Measurements from ENCODE around the gene B3GALT2.

The B3GALT2 gene

DNA sequence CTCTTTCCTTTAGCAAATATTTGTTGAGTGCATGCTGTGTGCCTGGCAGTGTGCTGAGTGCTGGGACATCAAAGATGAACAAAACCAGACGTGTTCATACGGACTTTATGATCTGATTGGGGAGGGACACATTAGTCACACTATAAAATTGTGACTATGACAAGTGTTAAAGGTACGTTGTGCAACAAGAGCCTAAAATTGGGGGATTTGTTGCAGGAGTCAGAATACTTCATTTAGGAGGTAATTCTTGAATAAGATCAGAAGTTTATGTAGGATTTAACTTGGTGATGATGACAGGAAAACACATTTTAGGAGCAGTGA lies 29.6 kb downstream of the B3GALT2 start:
- peaks cover 58% of the 10 kb centered on the region; the same call in 1 of the 2 replicates for H3K36me3 ChIP-seq (ENCODE audit: insufficient read depth, low read length)
- H3K79me2 ChIP-seq (ENCODE audit: insufficient read depth, low read length): peaks cover 28% of the 10 kb centered on the region
- no peaks in the 10 kb centered on the region for H3K9me2 ChIP-seq (replicated peaks; ENCODE audit: low read depth, low read length)
- peaks cover 7% of the 10 kb centered on the region; the same call in 1 of the 2 replicates for H3F3A ChIP-seq (ENCODE audit: low read depth)
- no peaks in the 10 kb centered on the region for H3K27me3 ChIP-seq (ENCODE audit: insufficient read depth, low read length, poor library complexity, severe bottlenecking)
- H3K4me2 ChIP-seq (ENCODE audit: low read depth, low read length, poor library complexity, severe bottlenecking): no peak overlapping the region
- TF ChIP-seq, protein P1, sequence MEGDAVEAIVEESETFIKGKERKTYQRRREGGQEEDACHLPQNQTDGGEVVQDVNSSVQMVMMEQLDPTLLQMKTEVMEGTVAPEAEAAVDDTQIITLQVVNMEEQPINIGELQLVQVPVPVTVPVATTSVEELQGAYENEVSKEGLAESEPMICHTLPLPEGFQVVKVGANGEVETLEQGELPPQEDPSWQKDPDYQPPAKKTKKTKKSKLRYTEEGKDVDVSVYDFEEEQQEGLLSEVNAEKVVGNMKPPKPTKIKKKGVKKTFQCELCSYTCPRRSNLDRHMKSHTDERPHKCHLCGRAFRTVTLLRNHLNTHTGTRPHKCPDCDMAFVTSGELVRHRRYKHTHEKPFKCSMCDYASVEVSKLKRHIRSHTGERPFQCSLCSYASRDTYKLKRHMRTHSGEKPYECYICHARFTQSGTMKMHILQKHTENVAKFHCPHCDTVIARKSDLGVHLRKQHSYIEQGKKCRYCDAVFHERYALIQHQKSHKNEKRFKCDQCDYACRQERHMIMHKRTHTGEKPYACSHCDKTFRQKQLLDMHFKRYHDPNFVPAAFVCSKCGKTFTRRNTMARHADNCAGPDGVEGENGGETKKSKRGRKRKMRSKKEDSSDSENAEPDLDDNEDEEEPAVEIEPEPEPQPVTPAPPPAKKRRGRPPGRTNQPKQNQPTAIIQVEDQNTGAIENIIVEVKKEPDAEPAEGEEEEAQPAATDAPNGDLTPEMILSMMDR (conservative IDR thresholded peaks at IDR 0.05; ENCODE audit: low read length): no peak
- TF ChIP-seq EZH2phosphoT487 (IDR thresholded peaks at IDR 0.05; ENCODE audit: borderline replicate concordance): no peak
- H3K4me1 ChIP-seq (ENCODE audit: insufficient read depth, low read length, poor library complexity, severe bottlenecking): no peaks in the 10 kb centered on the region
- H3K9me3 ChIP-seq (ENCODE audit: insufficient read depth, low read depth, low read length): no peaks in the 10 kb centered on the region
- H3K4me3 ChIP-seq (ENCODE audit: low read length, poor library complexity, severe bottlenecking): no peak overlapping the region
- H3K9ac ChIP-seq (ENCODE audit: low read depth, low read length, poor library complexity, severe bottlenecking): no peak overlapping the region
- H2AFZ ChIP-seq (ENCODE audit: low read length): no peak overlapping the region
- peaks cover 29% of the 10 kb centered on the region for H4K20me1 ChIP-seq (ENCODE audit: insufficient read depth, low read length, poor library complexity, severe bottlenecking)

DNA sequence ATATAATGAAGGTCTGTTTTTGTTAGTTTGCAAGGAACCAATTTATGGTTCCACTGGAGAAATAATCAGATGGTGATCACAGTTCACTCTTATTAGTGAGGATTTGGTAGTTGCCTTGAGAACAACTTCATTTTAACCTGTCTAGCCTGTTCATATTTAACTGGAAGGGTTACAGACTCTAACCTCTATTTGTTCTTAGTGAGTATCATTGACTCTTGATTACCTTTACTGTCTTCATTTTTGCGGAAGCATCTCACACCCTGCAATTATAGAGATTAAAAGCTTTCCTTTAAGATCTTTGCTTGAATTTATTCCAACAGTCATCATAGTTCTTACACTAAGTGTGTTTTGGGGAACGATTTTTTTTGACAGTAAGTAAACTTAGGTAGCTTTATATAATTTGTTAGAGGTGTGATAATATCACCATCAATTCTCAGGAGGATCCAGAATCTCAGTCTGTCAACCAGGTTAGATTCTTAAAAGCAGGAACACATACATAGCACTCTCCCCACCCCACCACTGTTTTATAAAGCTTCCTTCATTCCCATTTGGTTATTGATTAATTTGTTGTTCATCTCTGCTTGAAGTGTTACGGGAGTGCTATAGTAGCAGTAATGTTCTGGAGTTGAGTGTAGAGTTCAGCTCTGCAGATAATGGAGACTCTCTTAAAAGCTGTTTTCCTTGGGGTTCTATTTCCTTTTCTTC lies 30.1 kb downstream of the B3GALT2 start:
- no peaks in the 10 kb centered on the region for H3K9me3 ChIP-seq (ENCODE audit: insufficient read depth, low read depth, low read length)
- no peaks in the 10 kb centered on the region for H3K27me3 ChIP-seq (ENCODE audit: insufficient read depth, low read length, poor library complexity, severe bottlenecking)
- H3K4me3 ChIP-seq (ENCODE audit: low read length, poor library complexity, severe bottlenecking): no peak overlapping the region
- no peak overlapping the region for H3K9ac ChIP-seq (ENCODE audit: low read depth, low read length, poor library complexity, severe bottlenecking)
- H3F3A ChIP-seq (ENCODE audit: low read depth): peaks cover 7% of the 10 kb centered on the region; the same call in 1 of the 2 replicates
- H3K4me2 ChIP-seq (ENCODE audit: low read depth, low read length, poor library complexity, severe bottlenecking): no peak overlapping the region
- no peak overlapping the region for H2AFZ ChIP-seq (ENCODE audit: low read length)
- H3K9me2 ChIP-seq (replicated peaks; ENCODE audit: low read depth, low read length): no peaks in the 10 kb centered on the region
- no peaks in the 10 kb centered on the region for H3K4me1 ChIP-seq (ENCODE audit: insufficient read depth, low read length, poor library complexity, severe bottlenecking)
- peaks cover 28% of the 10 kb centered on the region for H4K20me1 ChIP-seq (ENCODE audit: insufficient read depth, low read length, poor library complexity, severe bottlenecking)
- no peak for TF ChIP-seq EZH2phosphoT487 (IDR thresholded peaks at IDR 0.05; ENCODE audit: borderline replicate concordance)
- TF ChIP-seq, protein P1 (conservative IDR thresholded peaks at IDR 0.05; ENCODE audit: low read length): no peak
- peaks cover 28% of the 10 kb centered on the region for H3K79me2 ChIP-seq (ENCODE audit: insufficient read depth, low read length)
- H3K36me3 ChIP-seq (ENCODE audit: insufficient read depth, low read length): peaks cover 63% of the 10 kb centered on the region; the same call in 1 of the 2 replicates

DNA sequence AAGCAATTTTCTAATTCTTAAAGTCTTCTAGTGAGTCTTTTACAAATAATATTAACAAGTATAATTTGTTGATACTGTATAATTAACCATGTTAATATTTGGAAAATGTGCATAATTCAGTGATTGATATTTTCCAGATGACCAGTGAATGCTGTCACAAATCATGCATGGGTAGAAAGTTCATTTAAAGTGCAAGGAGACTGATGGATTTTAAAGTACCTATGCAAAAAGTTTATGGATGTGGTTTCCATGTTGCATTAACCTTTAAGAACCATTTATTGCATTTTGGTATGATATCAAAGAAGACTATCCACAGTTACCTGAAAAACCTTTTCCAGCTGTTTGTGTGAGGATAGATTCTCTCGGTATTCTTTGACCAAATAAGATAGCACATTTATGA lies 41.4 kb downstream of the B3GALT2 start:
- H3K27me3 ChIP-seq (ENCODE audit: insufficient read depth, low read length, poor library complexity, severe bottlenecking): no peaks in the 10 kb centered on the region
- H3K79me2 ChIP-seq (ENCODE audit: insufficient read depth, low read length): peaks cover 21% of the 10 kb centered on the region; the same call in 1 of the 2 replicates
- no peaks in the 10 kb centered on the region for H3K9me3 ChIP-seq (ENCODE audit: insufficient read depth, low read depth, low read length)
- H3K4me3 ChIP-seq (ENCODE audit: low read length, poor library complexity, severe bottlenecking): no peak overlapping the region
- H3K36me3 ChIP-seq (ENCODE audit: insufficient read depth, low read length): peaks cover 88% of the 10 kb centered on the region
- no peaks in the 10 kb centered on the region for H3F3A ChIP-seq (ENCODE audit: low read depth)
- TF ChIP-seq, protein P1 (conservative IDR thresholded peaks at IDR 0.05; ENCODE audit: low read length): no peak
- no peak for TF ChIP-seq EZH2phosphoT487 (IDR thresholded peaks at IDR 0.05; ENCODE audit: borderline replicate concordance)
- H3K9ac ChIP-seq (ENCODE audit: low read depth, low read length, poor library complexity, severe bottlenecking): no peak overlapping the region
- H3K4me2 ChIP-seq (ENCODE audit: low read depth, low read length, poor library complexity, severe bottlenecking): no peak overlapping the region
- peaks cover 35% of the 10 kb centered on the region for H4K20me1 ChIP-seq (ENCODE audit: insufficient read depth, low read length, poor library complexity, severe bottlenecking)
- no peaks in the 10 kb centered on the region for H3K4me1 ChIP-seq (ENCODE audit: insufficient read depth, low read length, poor library complexity, severe bottlenecking)
- no peak overlapping the region for H2AFZ ChIP-seq (ENCODE audit: low read length)
- H3K9me2 ChIP-seq (replicated peaks; ENCODE audit: low read depth, low read length): no peaks in the 10 kb centered on the region

Data from Loucy (cell line).